ENCODE measurements around the gene FMN1.

- TF ChIP-seq GATA2 (IDR thresholded peaks at IDR 0.05; ENCODE audit: low read depth, low read length) = no peak
- no peak for TF ChIP-seq GATA3 (IDR thresholded peaks at IDR 0.05; ENCODE audit: low read depth, low read length)
Measured at GRCh38 chr15:33154351-33155166, 40.0 kb downstream of the FMN1 start.

All from SH-SY5Y (cell line).